GM12801 (cell line): Measurements from ENCODE around the gene CACNG4.

Source experiments
- CTCF ChIP-seq: IDR thresholded peaks from one replicate; pipeline ENCODE4 v1.5.1; 2011; ENCODE audit warnings: control low read depth; ENCODE audit not compliant: insufficient read length; ENCODE audit errors: extremely low read depth

The CACNG4 gene

GRCh38 chr17:67041531-67041930, 77.0 kb downstream of the CACNG4 start:
- no peak for TF ChIP-seq CTCF

- no peak for TF ChIP-seq CTCF
These were observed 77.7 kb downstream of the CACNG4 start for GRCh38 chr17:67041941-67042899.

- no peak for TF ChIP-seq CTCF
These were observed 78.8 kb downstream of the CACNG4 start for GRCh38 chr17:67043283-67043682.

- TF ChIP-seq CTCF = no peak
These were observed 79.7 kb downstream of the CACNG4 start, which contains the start of gene CACNG1 for GRCh38 chr17:67044016-67044772. Gene CACNG1 (plus strand): TSS chr17:67044554. CDS start chr17:67044661, 107 bp downstream.

GRCh38 chr17:67044940-67045339, 80.4 kb downstream of the CACNG4 start:
- TF ChIP-seq CTCF = no peak

- TF ChIP-seq CTCF = no peak
These were observed 81.9 kb downstream of the CACNG4 start for GRCh38 chr17:67046398-67046797.

GRCh38 chr17:67047382-67047781, 82.9 kb downstream of the CACNG4 start:
- TF ChIP-seq CTCF = no peak
